HL-60 (cell line): Measurements from ENCODE around the gene CENPM.

ENCODE experiments used
- DNase-seq, 2 experiments: peaks; one replicate each; pipeline ENCODE4 v3.0.0-alpha.2; 2010 to 2020; ENCODE audit warnings: low read depth in 1 of 2, low spot score in 1 of 2
- H3K27ac ChIP-seq: fragments of 250-450 bp; sonication (Bioruptor Pico); replicated peaks from 2 replicates; pipeline ENCODE4 v1.5.1; 2020; ENCODE audit warnings: mild to moderate bottlenecking, moderate library complexity
- H3K27me3 ChIP-seq: fragments of 250-450 bp; sonication (Bioruptor Pico); 2 replicates; pipeline ENCODE4 v1.5.1; 2021; ENCODE audit warnings: mild to moderate bottlenecking, moderate library complexity; ENCODE audit not compliant: insufficient read depth, poor library complexity, severe bottlenecking
- H3K4me3 ChIP-seq: replicated peaks from 2 replicates; pipeline ENCODE4 v1.5.1; 2011; ENCODE audit warnings: mild to moderate bottlenecking, control low read depth, low read length; ENCODE audit not compliant: insufficient read depth
- GABPA ChIP-seq: IDR thresholded peaks from 2 replicates; pipeline ENCODE4 v1.6.1; 2012; ENCODE audit warnings: low read depth
- POLR2AphosphoS5 ChIP-seq: IDR thresholded peaks from 2 replicates; pipeline ENCODE4 v1.6.1; 2012; ENCODE audit warnings: low read depth
- SPI1 ChIP-seq: IDR thresholded peaks from 2 replicates; pipeline ENCODE4 v1.6.1; 2012; ENCODE audit warnings: low read depth, mild to moderate bottlenecking, borderline replicate concordance
- TF ChIP-seq, protein P1 (sequence below): IDR thresholded peaks from one replicate; pipeline ENCODE4 v1.5.1; 2011; ENCODE audit warnings: low read length, control low read depth, inconsistent platforms; ENCODE audit not compliant: insufficient read depth
- TF ChIP-seq, protein P2 (sequence below): IDR thresholded peaks from 2 replicates; pipeline ENCODE4 v1.6.1; 2012; ENCODE audit warnings: low read depth; ENCODE audit not compliant: insufficient replicate concordance

The CENPM gene

DNA sequence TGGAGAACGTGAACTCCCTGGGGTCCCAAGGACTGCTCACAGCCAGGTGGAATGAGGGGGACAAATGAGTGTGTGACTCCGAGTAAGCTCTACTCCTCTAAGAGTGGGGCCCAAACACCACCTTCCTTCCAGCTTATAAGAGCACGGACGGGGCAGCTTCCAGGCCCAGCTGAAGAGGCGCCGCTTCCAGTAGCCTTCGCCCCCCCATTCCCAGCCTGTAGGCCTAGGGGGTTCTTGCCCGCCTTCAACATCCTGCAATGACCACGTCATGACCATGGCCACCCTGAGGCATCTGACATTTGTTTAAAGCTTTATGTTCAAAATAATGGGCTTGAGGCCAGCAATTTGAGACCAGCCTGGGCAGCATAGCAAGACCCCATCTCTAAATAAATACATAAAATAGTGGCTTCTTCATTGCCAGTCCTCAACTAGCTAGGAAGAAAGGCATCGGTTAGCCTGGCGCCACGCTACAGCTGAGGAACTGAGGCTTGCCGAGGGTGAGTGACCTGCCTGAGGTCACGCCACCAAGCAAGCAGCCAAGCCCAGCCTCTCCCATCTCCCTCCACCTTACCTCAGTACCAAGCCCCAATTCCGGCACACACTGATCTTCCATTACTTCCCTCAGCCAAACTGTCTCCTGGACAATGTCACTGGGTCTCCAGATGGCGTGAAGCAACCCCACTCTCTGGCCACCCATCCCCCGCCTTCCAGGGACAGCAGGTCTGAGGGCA, 12.5 kb downstream of the CENPM start:
- TF ChIP-seq GABPA, result no peak
- TF ChIP-seq SPI1, result no peak
- TF ChIP-seq, protein P1, sequence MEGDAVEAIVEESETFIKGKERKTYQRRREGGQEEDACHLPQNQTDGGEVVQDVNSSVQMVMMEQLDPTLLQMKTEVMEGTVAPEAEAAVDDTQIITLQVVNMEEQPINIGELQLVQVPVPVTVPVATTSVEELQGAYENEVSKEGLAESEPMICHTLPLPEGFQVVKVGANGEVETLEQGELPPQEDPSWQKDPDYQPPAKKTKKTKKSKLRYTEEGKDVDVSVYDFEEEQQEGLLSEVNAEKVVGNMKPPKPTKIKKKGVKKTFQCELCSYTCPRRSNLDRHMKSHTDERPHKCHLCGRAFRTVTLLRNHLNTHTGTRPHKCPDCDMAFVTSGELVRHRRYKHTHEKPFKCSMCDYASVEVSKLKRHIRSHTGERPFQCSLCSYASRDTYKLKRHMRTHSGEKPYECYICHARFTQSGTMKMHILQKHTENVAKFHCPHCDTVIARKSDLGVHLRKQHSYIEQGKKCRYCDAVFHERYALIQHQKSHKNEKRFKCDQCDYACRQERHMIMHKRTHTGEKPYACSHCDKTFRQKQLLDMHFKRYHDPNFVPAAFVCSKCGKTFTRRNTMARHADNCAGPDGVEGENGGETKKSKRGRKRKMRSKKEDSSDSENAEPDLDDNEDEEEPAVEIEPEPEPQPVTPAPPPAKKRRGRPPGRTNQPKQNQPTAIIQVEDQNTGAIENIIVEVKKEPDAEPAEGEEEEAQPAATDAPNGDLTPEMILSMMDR, result no peak
- TF ChIP-seq POLR2AphosphoS5, result no peak
- TF ChIP-seq, protein P2, sequence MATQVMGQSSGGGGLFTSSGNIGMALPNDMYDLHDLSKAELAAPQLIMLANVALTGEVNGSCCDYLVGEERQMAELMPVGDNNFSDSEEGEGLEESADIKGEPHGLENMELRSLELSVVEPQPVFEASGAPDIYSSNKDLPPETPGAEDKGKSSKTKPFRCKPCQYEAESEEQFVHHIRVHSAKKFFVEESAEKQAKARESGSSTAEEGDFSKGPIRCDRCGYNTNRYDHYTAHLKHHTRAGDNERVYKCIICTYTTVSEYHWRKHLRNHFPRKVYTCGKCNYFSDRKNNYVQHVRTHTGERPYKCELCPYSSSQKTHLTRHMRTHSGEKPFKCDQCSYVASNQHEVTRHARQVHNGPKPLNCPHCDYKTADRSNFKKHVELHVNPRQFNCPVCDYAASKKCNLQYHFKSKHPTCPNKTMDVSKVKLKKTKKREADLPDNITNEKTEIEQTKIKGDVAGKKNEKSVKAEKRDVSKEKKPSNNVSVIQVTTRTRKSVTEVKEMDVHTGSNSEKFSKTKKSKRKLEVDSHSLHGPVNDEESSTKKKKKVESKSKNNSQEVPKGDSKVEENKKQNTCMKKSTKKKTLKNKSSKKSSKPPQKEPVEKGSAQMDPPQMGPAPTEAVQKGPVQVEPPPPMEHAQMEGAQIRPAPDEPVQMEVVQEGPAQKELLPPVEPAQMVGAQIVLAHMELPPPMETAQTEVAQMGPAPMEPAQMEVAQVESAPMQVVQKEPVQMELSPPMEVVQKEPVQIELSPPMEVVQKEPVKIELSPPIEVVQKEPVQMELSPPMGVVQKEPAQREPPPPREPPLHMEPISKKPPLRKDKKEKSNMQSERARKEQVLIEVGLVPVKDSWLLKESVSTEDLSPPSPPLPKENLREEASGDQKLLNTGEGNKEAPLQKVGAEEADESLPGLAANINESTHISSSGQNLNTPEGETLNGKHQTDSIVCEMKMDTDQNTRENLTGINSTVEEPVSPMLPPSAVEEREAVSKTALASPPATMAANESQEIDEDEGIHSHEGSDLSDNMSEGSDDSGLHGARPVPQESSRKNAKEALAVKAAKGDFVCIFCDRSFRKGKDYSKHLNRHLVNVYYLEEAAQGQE, result no peak
- Histone ChIP-seq H3K27me3 (no peaks in the 10 kb centered on the region), H3K27ac (no peak overlapping the region), H3K4me3 (no peak overlapping the region)
- DNase-seq, result no peak

DNA sequence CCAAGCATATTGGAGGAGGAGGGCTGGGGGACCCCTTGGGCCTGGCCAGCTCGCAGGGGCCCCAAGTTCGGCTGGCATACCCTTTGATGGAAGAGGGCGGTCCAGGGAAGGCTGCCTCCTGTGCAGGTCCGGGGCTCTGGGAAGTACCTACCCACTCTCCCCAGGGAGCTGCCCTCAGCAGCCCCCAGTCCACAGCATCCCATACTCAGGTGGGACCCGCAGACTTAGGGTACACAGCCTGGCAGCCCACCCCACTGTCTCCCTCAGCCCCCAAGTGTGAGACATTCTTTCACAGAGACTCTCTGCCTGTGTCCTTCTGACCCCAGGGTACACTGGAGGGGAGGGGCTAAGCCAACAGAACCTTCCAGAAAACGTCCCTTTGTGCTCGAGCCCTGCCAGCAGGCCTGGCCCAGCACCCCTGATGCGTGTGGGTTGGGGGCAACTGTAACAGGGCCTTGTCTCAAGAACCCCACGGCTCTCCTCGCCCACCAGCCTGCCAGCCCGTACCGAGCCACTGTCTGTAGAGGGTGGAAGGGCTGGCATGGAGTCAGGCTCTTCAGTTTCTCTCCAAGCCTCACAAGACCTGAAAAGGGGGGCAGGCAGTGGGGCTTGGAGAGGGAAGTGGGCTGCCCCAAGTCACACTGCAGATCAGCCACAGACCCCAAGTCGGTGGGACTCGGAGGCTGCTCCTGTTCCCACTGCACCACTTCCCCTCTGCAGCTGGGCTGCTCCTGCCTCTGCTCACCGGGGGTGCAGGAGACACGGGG, 13.4 kb downstream of the CENPM start:
- TF ChIP-seq GABPA, result no peak
- TF ChIP-seq SPI1, result peak; percentile 59; the same call in 1 of the 2 replicates
- TF ChIP-seq, protein P2, result no peak
- peak; percentile 65; the same call in 1 of the 2 replicates for TF ChIP-seq POLR2AphosphoS5
- TF ChIP-seq, protein P1, result no peak
- no peak overlapping the region for H3K27ac ChIP-seq
- H3K4me3 ChIP-seq, result no peak overlapping the region
- H3K27me3 ChIP-seq, result no peaks in the 10 kb centered on the region
- no peak for DNase-seq

DNA sequence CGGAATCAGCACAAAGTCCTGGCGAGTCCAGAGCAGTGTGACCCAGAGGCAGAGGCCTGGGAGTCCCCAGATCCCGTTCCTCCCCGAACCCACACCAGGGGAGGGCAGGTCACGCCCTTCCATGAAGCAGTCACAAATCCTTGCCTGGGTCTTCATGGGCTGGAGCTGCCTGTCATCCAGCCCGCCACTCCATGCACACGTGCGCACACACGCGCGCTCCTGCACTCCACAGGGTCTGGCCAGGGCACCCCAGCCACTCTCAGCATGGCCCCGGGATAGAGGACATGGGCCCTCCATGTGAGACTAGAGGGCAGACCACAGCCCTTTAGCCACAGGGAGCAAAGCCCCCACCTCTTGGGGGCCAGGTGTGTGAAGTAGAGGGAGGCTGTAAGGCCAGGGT, 14.6 kb downstream of the CENPM start:
- H3K27ac ChIP-seq, result no peak overlapping the region
- DNase-seq, result no peak

More for the DNA sequence above, 14.6 kb downstream of the CENPM start:
- TF ChIP-seq, protein P2, result no peak
- TF ChIP-seq SPI1 (no peak), GABPA (no peak), POLR2AphosphoS5 (no peak; the same call in 1 of the 2 replicates)
- TF ChIP-seq, protein P1, result no peak
- Histone ChIP-seq H3K4me3 (no peak overlapping the region), H3K27me3 (no peaks in the 10 kb centered on the region)
